ENCODE data around the gene COQ10A.

The COQ10A gene

GRCh38 chr12:56221232-56221756, 45.4 kb upstream of the COQ10A start:
- H3K4me1 ChIP-seq (ENCODE audit: insufficient read depth, low read length, severe bottlenecking), result peaks cover 42% of the 10 kb centered on the region
- H3K27me3 ChIP-seq (ENCODE audit: insufficient read depth, low read length), result no peaks in the 10 kb centered on the region
- H3K4me3 ChIP-seq (ENCODE audit: low read depth, low read length, poor library complexity, severe bottlenecking), result peak overlapping the region; percentile 84
- no peaks in the 10 kb centered on the region for H3K9me3 ChIP-seq (ENCODE audit: low read length)
- 0 out of 2 replicates have a peak, but pooled peaks cover 5% of the 10 kb centered on the region for H3K79me2 ChIP-seq (ENCODE audit: insufficient read depth, low read length)
- H3K9ac ChIP-seq (ENCODE audit: low read length), result peak overlapping the region; percentile 75
- no peaks in the 10 kb centered on the region for H3F3A ChIP-seq (ENCODE audit: insufficient read depth, low read length)
- H4K20me1 ChIP-seq (ENCODE audit: insufficient read depth, low read length), result no peaks in the 10 kb centered on the region
- TF ChIP-seq EZH2 (IDR thresholded peaks at IDR 0.05; ENCODE audit: borderline replicate concordance, low read length) (no peak), CTCF (IDR thresholded peaks at IDR 0.05; ENCODE audit: low read length) (no peak)
- no peak overlapping the region for H2AFZ ChIP-seq (ENCODE audit: low read length)
- H3K9me2 ChIP-seq (ENCODE audit: low read depth, low read length), result no peaks in the 10 kb centered on the region
- H3K36me3 ChIP-seq (ENCODE audit: insufficient read depth, low read length), result peaks cover 13% of the 10 kb centered on the region
- H3K4me2 ChIP-seq (ENCODE audit: low read length), result peak overlapping the region; percentile 95
- peak overlapping the region; percentile 84 for H3K27ac ChIP-seq (ENCODE audit: low read depth, low read length, poor library complexity, severe bottlenecking)

GRCh38 chr12:56221757-56222530, 44.8 kb upstream of the COQ10A start, which contains the start of gene RNF41:
Gene RNF41, minus strand, starts transcription at chr12:56221922. Its CDS starts 7,875 bp downstream, at chr12:56214047.
- Histone ChIP-seq H4K20me1 (ENCODE audit: insufficient read depth, low read length) (no peaks in the 10 kb centered on the region), H3K4me3 (ENCODE audit: low read depth, low read length, poor library complexity, severe bottlenecking) (peak within 1 kb of the TSS; percentile 84), H2AFZ (ENCODE audit: low read length) (no peak within 1 kb of the TSS), H3K9me2 (ENCODE audit: low read depth, low read length) (no peaks in the 10 kb centered on the region), H3F3A (ENCODE audit: insufficient read depth, low read length) (no peaks in the 10 kb centered on the region), H3K36me3 (ENCODE audit: insufficient read depth, low read length) (peaks cover 6% of the 10 kb centered on the region; the same call in 1 of the 2 replicates), H3K9ac (ENCODE audit: low read length) (peak within 1 kb of the TSS; percentile 75), H3K9me3 (ENCODE audit: low read length) (no peaks in the 10 kb centered on the region), H3K79me2 (ENCODE audit: insufficient read depth, low read length) (0 out of 2 replicates have a peak, but pooled peaks cover 5% of the 10 kb centered on the region), H3K27ac (ENCODE audit: low read depth, low read length, poor library complexity, severe bottlenecking) (peak within 1 kb of the TSS; percentile 84), H3K27me3 (ENCODE audit: insufficient read depth, low read length) (no peaks in the 10 kb centered on the region), H3K4me2 (ENCODE audit: low read length) (peak within 1 kb of the TSS; percentile 95), H3K4me1 (ENCODE audit: insufficient read depth, low read length, severe bottlenecking) (peaks cover 42% of the 10 kb centered on the region)
- TF ChIP-seq EZH2 (IDR thresholded peaks at IDR 0.05; ENCODE audit: borderline replicate concordance, low read length) (no peak), CTCF (IDR thresholded peaks at IDR 0.05; ENCODE audit: low read length) (no peak)

- Histone ChIP-seq H4K20me1 (ENCODE audit: insufficient read depth, low read length) (no peaks in the 10 kb centered on the region), H2AFZ (ENCODE audit: low read length) (no peak overlapping the region)
These were observed 44.2 kb upstream of the COQ10A start for GRCh38 chr12:56222531-56222895.

More at GRCh38 chr12:56222531-56222895, 44.2 kb upstream of the COQ10A start:
- Histone ChIP-seq H3K9me3 (ENCODE audit: low read length) (no peaks in the 10 kb centered on the region), H3K36me3 (ENCODE audit: insufficient read depth, low read length) (peaks cover 4% of the 10 kb centered on the region; the same call in 1 of the 2 replicates), H3K27me3 (ENCODE audit: insufficient read depth, low read length) (no peaks in the 10 kb centered on the region), H3K9me2 (ENCODE audit: low read depth, low read length) (no peaks in the 10 kb centered on the region), H3K27ac (ENCODE audit: low read depth, low read length, poor library complexity, severe bottlenecking) (peak overlapping the region; percentile 84), H3K4me2 (ENCODE audit: low read length) (peak overlapping the region; percentile 95), H3K4me3 (ENCODE audit: low read depth, low read length, poor library complexity, severe bottlenecking) (peak overlapping the region; percentile 84), H3K9ac (ENCODE audit: low read length) (peak overlapping the region; percentile 75), H3K4me1 (ENCODE audit: insufficient read depth, low read length, severe bottlenecking) (peaks cover 42% of the 10 kb centered on the region), H3K79me2 (ENCODE audit: insufficient read depth, low read length) (0 out of 2 replicates have a peak, but pooled peaks cover 5% of the 10 kb centered on the region), H3F3A (ENCODE audit: insufficient read depth, low read length) (no peaks in the 10 kb centered on the region)
- TF ChIP-seq EZH2 (IDR thresholded peaks at IDR 0.05; ENCODE audit: borderline replicate concordance, low read length) (no peak), CTCF (IDR thresholded peaks at IDR 0.05; ENCODE audit: low read length) (no peak)

Data from OCI-LY1 (cell line).